Lung (tissue), 12 donors: Measurements from ENCODE around the gene ZNF335. TPM values are rescaled to one million over a fixed set of nuclear protein-coding genes. Genes with fewer than 3 reads are reported as not detected.

Experiments used
- ATAC-seq: fragments of 200-7000 bp; cut with Tn5 transposase; one replicate; pipeline ENCODE4 v1.9.1; 2020; ENCODE audit warnings: moderate number of reproducible peaks; ENCODE audit not compliant: insufficient read depth, low FRiP score
- DNase-seq, 3 donors: peaks; one replicate each; pipeline ENCODE4 v3.0.0-alpha.2; 2013 to 2017
- H3K27ac ChIP-seq, 2 donors: one replicate each; pipeline ENCODE4 v1.5.1; 2013; ENCODE audit warnings: mild to moderate bottlenecking in 2 of 2, moderate library complexity in 2 of 2, control low read depth in 1 of 2, inconsistent platforms in 1 of 2, low read depth in 1 of 2, low read length in 1 of 2
- H3K27me3 ChIP-seq, 3 donors: one replicate each; pipeline ENCODE4 v1.5.1; 2013; ENCODE audit warnings: low read length in 2 of 3; ENCODE audit not compliant: control insufficient read depth in 3 of 3, insufficient read depth in 3 of 3
- H3K36me3 ChIP-seq, 4 donors: one replicate each; pipeline ENCODE4 v1.5.1; 2013; ENCODE audit warnings: low read length in 4 of 4, mild to moderate bottlenecking in 1 of 4, moderate library complexity in 1 of 4; ENCODE audit not compliant: control insufficient read depth in 4 of 4, insufficient read depth in 4 of 4
- H3K4me1 ChIP-seq, 5 donors: one replicate each; pipeline ENCODE4 v1.5.1; 2013; ENCODE audit warnings: low read length in 5 of 5, mild to moderate bottlenecking in 2 of 5, moderate library complexity in 1 of 5; ENCODE audit not compliant: control insufficient read depth in 5 of 5, insufficient read depth in 5 of 5
- H3K4me3 ChIP-seq: one replicate; pipeline ENCODE4 v1.5.1; 2013; ENCODE audit warnings: mild to moderate bottlenecking, control low read depth, moderate library complexity
- H3K9ac ChIP-seq, 2 donors: one replicate each; pipeline ENCODE4 v1.5.1; 2013; ENCODE audit warnings: low read length in 2 of 2, control low read depth in 1 of 2; ENCODE audit not compliant: insufficient read depth in 1 of 2
- H3K9me3 ChIP-seq, 4 donors: one replicate each; pipeline ENCODE4 v1.5.1; 2013; ENCODE audit warnings: low read length in 3 of 4, mild to moderate bottlenecking in 1 of 4, moderate library complexity in 1 of 4; ENCODE audit not compliant: control insufficient read depth in 4 of 4, insufficient read depth in 3 of 4
- WGBS, 2 donors: extraction: QIAGEN DNeasy Blood & Tissue Kit; methylation state at CpG; one replicate each; pipeline ENCODE4 v1.1.7; 2013; 5-methylcytosine and 5-hydroxymethylcytosine counted together
- polyA plus RNA-seq, 2 donors: library from polyadenylated mRNA; stranded (reverse); fragments of 200-250 nt; gene quantifications; one replicate each; pipeline ENCODE4 v1.2.1, GENCODE V29; 2013
- total RNA-seq, 2 donors: library from RNA; depleted of rRNA in 1 of 2; stranded (reverse); fragments of >200 nt in 1 of 2; gene quantifications; one replicate each; pipeline ENCODE4 v1.2.1, GENCODE V29; 2014 to 2021
- TF ChIP-seq, protein P1 (sequence below): IDR thresholded peaks from 2 replicates; pipeline ENCODE4 v1.5.1; 2012; ENCODE audit warnings: mild to moderate bottlenecking; ENCODE audit errors: control extremely low read depth, extremely low read depth
- donor health status: control.
- donor health status: control.
- donor health status: Bipolar disorder and iron deficiency.
- donor health status: healthy.
- donor health status: DM: yes; HTN: yes; CAD: no.

ZNF335 gene
- total and polyA plus RNA-seq, 4 donors = 12.8 to 23.6 (median 16.0) TPM

DNA sequence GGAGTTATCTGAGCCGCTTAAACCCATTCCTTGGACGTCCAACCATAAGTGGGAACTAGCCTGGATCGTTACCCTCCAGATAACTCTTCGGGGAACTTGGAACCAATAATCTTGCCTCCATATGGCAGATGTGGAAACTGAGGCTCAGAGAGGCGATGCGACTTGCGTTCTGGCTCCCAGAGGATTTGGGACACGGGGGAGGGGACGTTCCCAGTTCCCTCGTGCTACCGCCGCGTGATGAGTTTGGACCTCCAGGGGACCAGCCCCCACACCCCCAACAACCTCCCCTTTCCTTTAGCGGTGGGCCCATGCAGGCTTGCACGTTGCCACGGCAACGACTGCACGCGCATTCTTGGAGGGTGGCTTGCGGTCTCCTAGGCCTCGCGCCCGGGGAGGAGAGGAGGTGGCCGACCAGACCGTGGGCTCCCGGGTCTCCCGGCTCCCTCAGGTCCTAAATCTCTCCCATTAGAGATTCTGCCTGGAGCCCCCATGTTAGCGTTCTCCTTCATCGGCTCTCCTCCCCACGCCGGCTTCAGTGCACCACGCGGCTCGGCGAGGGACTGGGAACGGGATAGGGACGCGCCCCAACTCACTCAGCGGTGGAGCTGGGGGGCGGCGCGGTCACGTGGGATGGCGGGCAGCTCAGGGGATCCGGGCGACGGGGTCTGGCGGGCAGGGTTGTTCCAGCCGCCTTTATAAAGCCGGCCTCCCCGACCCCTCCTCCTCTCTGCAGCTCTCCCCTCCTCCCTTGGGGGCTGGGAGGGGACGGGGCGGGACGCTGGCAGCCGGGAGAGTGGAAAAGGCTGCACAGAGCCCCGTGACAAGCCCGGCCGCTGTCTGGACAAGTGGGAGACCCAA is 60.3 kb downstream of the ZNF335 start, which contains the start of gene PLTP:
TSS of gene PLTP (minus strand) at position 670 of the 858 bp plus-strand sequence. CDS start 703 bp downstream, outside the sequence.
- Histone ChIP-seq H3K36me3 (peaks cover 0 to 2% (median 0%) of the 10 kb centered on the region in 4 donors), H3K4me1 (peaks cover 0 to 12% (median 4%) of the 10 kb centered on the region in 5 donors), H3K9ac (peak within 1 kb of the TSS in 1 of 2 donors; percentile 61), H3K9me3 (no peaks in the 10 kb centered on the region), H3K4me3 (peak within 1 kb of the TSS; percentile 40), H3K27ac (peak within 1 kb of the TSS; percentile 3 to 93), H3K27me3 (no peaks in the 10 kb centered on the region)
- ATAC-seq (peak; percentile 17), DNase-seq (peak; percentile 89 to 92 (median 89))
- WGBS, 2 donors = 1% methylated on average over 53 to 58 of the region's 58 CpGs
- TF ChIP-seq, protein P1, sequence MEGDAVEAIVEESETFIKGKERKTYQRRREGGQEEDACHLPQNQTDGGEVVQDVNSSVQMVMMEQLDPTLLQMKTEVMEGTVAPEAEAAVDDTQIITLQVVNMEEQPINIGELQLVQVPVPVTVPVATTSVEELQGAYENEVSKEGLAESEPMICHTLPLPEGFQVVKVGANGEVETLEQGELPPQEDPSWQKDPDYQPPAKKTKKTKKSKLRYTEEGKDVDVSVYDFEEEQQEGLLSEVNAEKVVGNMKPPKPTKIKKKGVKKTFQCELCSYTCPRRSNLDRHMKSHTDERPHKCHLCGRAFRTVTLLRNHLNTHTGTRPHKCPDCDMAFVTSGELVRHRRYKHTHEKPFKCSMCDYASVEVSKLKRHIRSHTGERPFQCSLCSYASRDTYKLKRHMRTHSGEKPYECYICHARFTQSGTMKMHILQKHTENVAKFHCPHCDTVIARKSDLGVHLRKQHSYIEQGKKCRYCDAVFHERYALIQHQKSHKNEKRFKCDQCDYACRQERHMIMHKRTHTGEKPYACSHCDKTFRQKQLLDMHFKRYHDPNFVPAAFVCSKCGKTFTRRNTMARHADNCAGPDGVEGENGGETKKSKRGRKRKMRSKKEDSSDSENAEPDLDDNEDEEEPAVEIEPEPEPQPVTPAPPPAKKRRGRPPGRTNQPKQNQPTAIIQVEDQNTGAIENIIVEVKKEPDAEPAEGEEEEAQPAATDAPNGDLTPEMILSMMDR = no peak

DNA sequence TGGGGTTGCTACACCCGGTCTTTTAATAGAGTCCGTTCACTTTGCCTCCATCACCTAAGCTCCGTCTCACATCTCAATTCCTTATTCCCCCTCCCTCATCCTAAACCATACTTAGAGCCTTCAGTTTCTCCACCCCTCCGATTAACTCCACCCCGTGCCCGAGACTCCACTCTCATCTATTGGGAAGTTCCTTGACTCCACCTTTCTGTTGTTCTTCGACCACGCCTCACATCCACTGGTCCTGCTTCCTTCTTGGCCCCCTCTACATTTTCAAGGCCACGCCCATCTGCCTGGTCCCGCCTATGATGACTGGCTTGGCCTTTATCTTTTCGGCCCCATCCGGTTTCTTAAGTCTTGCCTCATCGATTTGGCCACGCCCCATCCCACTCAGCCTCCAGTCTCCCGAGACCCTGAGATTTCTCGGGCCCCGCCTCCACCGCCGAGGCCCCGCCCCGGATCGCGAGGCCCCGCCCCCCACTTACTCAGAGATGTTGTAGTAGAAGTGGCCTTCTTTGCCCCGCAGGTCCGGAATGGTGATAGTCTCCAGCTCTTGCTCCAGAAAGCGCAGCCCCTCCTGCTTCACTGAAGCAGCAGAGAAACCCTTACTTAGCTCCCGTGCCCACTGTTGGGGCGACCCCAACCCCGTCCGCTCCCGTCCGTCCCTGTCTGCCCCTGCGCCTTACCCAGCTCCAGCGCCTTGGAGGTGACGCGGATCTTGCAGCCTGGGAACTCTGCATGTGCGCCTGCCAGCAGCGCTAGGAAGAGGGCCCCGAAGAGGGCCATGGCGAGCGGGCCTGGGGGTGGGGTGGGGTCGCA is 61.1 kb downstream of the ZNF335 start:
- 1 to 2% methylated on average over 43 of the region's 43 CpGs for WGBS, 2 donors
- peaks cover 0 to 2% (median under 1%) of the 10 kb centered on the region in 4 donors for H3K36me3 ChIP-seq
- ATAC-seq = peak; percentile 89
- H3K27me3 ChIP-seq = no peaks in the 10 kb centered on the region
- H3K4me3 ChIP-seq = peak overlapping the region; percentile 40
- peak; percentile 98 for DNase-seq
- no peaks in the 10 kb centered on the region for H3K9me3 ChIP-seq
- no peak overlapping the region for H3K9ac ChIP-seq
- peaks cover 0 to 12% (median 4%) of the 10 kb centered on the region in 5 donors for H3K4me1 ChIP-seq
- peak overlapping the region; percentile 3 to 93 for H3K27ac ChIP-seq
- TF ChIP-seq, protein P1 = no peak

DNA sequence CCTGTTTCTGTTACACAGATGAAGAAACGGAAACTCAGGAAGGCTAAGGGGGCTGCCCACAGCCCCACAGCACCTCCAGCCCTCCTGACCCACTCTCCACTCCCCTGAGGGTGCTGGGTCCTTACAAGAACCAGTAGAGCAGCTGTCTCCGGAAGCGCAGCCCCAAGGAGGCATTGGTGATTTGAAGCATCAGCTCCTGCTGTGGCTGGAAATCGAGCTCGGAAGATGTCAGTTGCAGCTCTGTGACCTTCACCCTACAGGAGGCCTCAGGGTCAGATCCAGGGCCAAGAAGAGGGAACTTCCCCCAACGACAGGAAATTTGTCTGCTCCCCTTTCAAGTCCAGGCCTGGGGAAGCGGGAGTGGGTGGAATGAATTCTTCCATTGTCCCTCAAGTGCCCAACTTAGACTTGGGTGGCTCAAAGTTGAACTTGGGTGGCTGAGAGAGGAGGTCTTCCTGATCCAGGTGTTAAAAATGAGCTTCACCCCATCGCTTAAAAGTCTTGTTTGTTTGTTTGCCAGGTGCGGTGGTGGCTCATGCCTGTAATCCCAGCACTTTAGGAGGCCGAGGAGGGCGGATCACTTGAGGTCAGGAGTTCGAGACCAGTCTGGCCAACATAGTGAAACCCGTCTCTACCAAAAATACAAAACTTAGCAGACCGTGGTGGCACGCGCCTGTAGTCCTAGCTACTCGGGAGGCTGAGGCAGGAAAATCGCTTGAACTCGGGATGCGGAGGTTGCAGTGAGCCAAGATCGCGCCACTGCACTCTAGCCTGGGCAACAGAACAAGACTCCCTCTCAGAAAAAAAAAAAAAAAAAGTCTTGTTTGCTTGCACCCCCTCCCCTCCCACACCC is 62.0 kb downstream of the ZNF335 start:
- Histone ChIP-seq H3K9me3 (no peaks in the 10 kb centered on the region), H3K36me3 (peaks cover 0 to 5% (median under 1%) of the 10 kb centered on the region in 4 donors), H3K9ac (no peak overlapping the region), H3K4me1 (peaks cover 0 to 12% (median 4%) of the 10 kb centered on the region in 5 donors), H3K4me3 (no peak overlapping the region), H3K27me3 (no peaks in the 10 kb centered on the region), H3K27ac (no peak overlapping the region)
- ATAC-seq (no peak), DNase-seq (no peak)
- TF ChIP-seq, protein P1 = no peak
- 76% methylated on average over 21 to 22 of the region's 22 CpGs for WGBS, 2 donors
